Pulmonary artery endothelial cell (primary cell): ENCODE measurements around the gene AQP11. TPM values are rescaled to one million over a fixed set of nuclear protein-coding genes. Genes with fewer than 3 reads are reported as not detected.
"Not testable (repeated sequence)": the region's sequence is repeated elsewhere in the genome, so short reads cannot be mapped to it uniquely, and the experiment has no call there.

Experiments
- DNase-seq: peaks from one replicate; pipeline ENCODE4 v3.0.0-alpha.2; 2011; ENCODE audit warnings: low read depth, low spot score
- total RNA-seq: library from RNA; depleted of rRNA; stranded (reverse); fragments of >200 nt; gene quantifications from 2 replicates; pipeline ENCODE4 v1.2.3, GENCODE V29; 2014

The AQP11 gene
- total RNA-seq, 1 donor from 2014 or later, result 0.40 TPM

GRCh38 chr11:77592727-77593126 lies 3.0 kb downstream of the AQP11 start:
- DNase-seq, result no peak

GRCh38 chr11:77593883-77594282 lies 4.1 kb downstream of the AQP11 start:
- DNase-seq, result no peak

GRCh38 chr11:77596626-77597025 lies 6.9 kb downstream of the AQP11 start:
- DNase-seq, result no peak

- DNase-seq, result no peak
Measured at GRCh38 chr11:77598195-77598594, 8.4 kb downstream of the AQP11 start.

- peak; percentile 40 for DNase-seq
Measured at GRCh38 chr11:77602381-77603088, 12.8 kb downstream of the AQP11 start.

GRCh38 chr11:77604281-77604680 lies 14.5 kb downstream of the AQP11 start:
- no peak for DNase-seq

GRCh38 chr11:77609234-77609633 lies 19.5 kb downstream of the AQP11 start:
- DNase-seq, result no peak

GRCh38 chr11:77611921-77612320 lies 22.2 kb downstream of the AQP11 start:
- no peak for DNase-seq

GRCh38 chr11:77617892-77618291 lies 28.1 kb downstream of the AQP11 start:
- no peak for DNase-seq

GRCh38 chr11:77619576-77620198 lies 29.9 kb downstream of the AQP11 start:
- no peak for DNase-seq

GRCh38 chr11:77630157-77630710 lies 40.5 kb downstream of the AQP11 start:
- no peak for DNase-seq

- not testable (repeated sequence) for DNase-seq
Measured at GRCh38 chr11:77633926-77634325, 44.2 kb downstream of the AQP11 start.

- no peak for DNase-seq
Measured at GRCh38 chr11:77636731-77637344, 47.1 kb downstream of the AQP11 start.

- peak; percentile 57 for DNase-seq
Measured at GRCh38 chr11:77637345-77638165, 47.8 kb downstream of the AQP11 start, which contains the start of gene CLNS1A. TSS of gene CLNS1A (minus strand) at chr11:77637794. CDS start at chr11:77637714, 80 bp downstream.

GRCh38 chr11:77642228-77642627 lies 52.5 kb downstream of the AQP11 start:
- no peak for DNase-seq

GRCh38 chr11:77644887-77645286 lies 55.1 kb downstream of the AQP11 start:
- no peak for DNase-seq

- DNase-seq, result no peak
Measured at GRCh38 chr11:77647654-77648305, 58.0 kb downstream of the AQP11 start.

- no peak for DNase-seq
Measured at GRCh38 chr11:77650123-77650522, 60.4 kb downstream of the AQP11 start.

GRCh38 chr11:77654770-77655434 lies 65.1 kb downstream of the AQP11 start:
- DNase-seq, result no peak

- DNase-seq, result no peak
Measured at GRCh38 chr11:77656362-77656761, 66.6 kb downstream of the AQP11 start.
